ENCODE measurements around the gene ZNF426. TPM values are rescaled to one million over a fixed set of nuclear protein-coding genes. Genes with fewer than 3 reads are reported as not detected.

Gene ZNF426
- total RNA-seq: 27.5 and 28.0 TPM in 2 replicates

GRCh38 chr19:9538183-9539058 lies at the start of gene ZNF426:
TSS of gene ZNF426 (minus strand) at chr19:9538645. CDS start at chr19:9536232, 2,413 bp downstream.

GRCh38 chr19:9584073-9584833 lies 45.8 kb upstream of the ZNF426 start, which contains the start of gene ZNF121:
TSS of gene ZNF121 (minus strand) at chr19:9584504. CDS start at chr19:9568097, 16,407 bp downstream.

DNA sequence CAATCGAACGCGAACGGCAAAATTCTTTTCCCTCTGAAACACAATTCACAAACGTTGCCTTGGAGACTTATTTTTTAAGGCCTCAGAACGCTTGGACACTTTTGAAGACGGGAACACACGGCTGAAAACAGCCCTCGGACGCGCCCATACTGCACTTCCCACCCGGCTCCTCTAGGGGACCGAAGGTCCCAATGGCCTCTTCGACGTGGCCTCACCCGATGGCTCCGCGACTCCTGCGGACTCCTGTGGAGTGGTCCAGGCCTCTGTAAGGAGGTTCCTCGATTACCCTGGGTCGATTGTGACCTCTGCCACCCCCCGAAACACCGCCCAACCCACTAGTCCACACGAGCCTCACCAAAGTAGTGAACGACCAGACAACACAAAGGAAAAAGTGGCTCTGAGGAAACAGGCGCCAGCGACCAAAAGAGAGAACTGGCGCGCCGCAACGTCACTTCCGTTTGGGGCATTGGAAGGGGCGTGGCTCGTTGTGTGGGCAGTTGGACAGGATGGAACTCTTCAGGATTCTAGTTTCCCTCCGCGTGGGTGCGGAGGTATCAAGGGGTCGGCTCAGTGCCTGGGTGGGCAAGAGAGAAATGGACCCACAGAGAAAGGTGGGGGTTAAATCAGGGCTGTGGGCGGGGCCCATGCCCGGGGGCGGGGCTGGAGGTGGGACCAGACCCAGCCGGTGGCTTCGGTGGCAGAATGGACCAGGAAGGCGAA lies 40.1 kb downstream of the ZNF426 start, which contains the start of gene ZNF560:
TSS of gene ZNF560 (minus strand) at position 434 of the 720 bp plus-strand sequence. CDS start 23,303 bp downstream, outside the sequence.

Other genes with a start within 250 kb of the ZNF426 start
- gene ZNF699, start 228.8 kb downstream of the ZNF426 start, total RNA-seq: 8.6 and 19.3 TPM in 2 replicates
- gene ZNF559, start 214.5 kb downstream of the ZNF426 start, total RNA-seq: 7.5 and 15.3 TPM in 2 replicates
- gene ZNF177, start 175.6 kb downstream of the ZNF426 start, total RNA-seq: 0.87 and 1.2 TPM in 2 replicates
- 8.4 and 16.1 TPM in 2 replicates for gene ZNF266, start 103.1 kb downstream of the ZNF426 start, total RNA-seq
- 0.33 and 0.39 TPM in 2 replicates for gene ZNF560, start 40.0 kb downstream of the ZNF426 start, total RNA-seq
- gene ZNF121, start 45.9 kb upstream of the ZNF426 start, total RNA-seq: 23.2 and 38.3 TPM in 2 replicates
- 29.8 and 47.5 TPM in 2 replicates for gene ZNF561, start 82.6 kb upstream of the ZNF426 start, total RNA-seq
- gene ZNF562, start 136.5 kb upstream of the ZNF426 start, total RNA-seq: 11.4 and 34.3 TPM in 2 replicates
- 10.6 and 18.5 TPM in 2 replicates for gene ZNF846, start 230.1 kb upstream of the ZNF426 start, total RNA-seq

All from placental epithelial cell (primary cell).